Inferior parietal cortex (tissue), 1 donor: ENCODE results near the gene ZMYM3.

Experiments used
- DNase-seq: peaks from one replicate; pipeline ENCODE4 v3.0.0-alpha.2; 2016; ENCODE audit errors: extremely low spot score

The ZMYM3 gene

DNA sequence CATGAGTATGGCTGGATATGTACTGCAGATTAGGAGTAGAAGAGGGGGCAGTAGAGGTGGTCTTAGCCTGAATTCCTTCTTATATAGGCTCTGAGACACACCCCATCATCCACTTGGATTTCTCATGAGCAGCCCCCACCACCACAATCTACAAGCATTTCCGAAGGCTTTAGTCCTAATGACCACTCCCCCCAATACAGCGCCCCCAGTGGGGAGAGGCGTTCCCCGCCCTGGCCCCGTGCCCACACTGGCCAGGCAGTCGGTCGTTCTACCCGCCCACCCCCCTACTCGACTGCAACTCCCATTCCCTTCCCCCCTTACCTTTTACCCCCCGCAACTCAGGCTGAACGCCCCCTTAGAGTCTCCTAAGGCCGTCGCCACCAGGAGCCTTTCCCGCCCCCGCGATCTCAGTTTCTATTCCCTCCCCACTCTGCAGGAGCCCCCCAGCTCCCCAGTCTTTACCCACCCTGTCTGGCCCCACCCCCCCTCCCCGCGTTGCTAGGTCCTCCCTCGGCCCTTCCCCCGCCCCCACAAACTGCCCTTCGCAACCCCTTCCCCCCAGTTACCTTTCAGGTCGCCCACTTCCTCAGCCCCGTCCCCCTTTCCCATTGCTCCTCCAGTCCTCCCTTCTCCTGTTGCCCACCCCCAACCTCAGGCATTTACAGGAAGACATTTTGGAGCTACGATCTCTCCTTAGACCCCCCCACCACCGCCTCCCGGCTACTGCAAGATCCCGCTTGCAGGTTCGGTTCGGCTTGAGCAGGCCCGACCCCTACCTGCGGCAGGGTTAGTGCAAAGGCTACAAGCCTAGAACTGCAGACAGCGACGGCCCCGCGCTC, 468 bp downstream of the ZMYM3 start:
- peak; percentile 12 for DNase-seq

DNA sequence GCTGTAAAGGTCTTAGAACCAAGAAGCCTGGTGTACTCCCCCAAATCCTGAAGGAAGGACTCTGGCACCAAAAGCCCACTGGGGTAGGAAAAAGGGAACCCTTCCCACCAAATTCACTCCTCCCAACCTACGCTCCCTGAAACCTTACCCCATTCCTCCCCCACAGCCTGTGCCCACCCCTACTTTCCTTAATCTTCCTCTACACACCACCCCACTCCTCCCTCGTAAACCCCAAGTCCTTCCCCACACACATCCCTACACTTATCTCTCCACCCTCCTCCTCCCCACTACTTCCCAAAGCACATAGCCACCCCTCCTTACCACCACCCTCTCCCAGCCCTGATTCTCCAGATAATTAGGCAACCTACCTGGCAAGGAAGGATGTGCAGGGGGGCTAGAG, 1.7 kb downstream of the ZMYM3 start:
- DNase-seq = no peak

DNA sequence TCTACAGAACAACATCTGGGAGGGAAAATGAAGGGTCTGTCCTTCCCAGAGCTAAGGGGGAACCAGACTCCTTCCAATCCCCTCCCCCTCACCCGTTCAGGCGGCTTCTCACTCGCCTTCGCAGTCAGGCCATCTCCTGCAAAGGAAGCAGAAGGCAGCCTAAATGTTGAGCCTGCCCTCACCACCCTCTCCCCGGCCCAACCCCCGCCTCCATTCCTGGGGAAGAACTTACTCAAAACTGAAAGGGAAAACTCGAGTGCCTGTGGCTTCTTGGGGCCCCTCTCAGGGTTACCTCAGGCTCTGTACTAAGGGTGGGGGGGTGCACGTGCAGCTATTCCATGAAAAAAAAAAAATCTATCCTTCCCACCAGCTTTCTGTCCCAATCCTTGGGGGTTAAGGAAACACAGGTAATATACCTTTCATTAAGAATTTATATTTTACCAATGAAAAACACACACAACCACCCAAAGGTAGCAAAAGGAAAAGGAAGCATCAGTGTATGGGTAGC, 2.4 kb downstream of the ZMYM3 start:
- DNase-seq = no peak

DNA sequence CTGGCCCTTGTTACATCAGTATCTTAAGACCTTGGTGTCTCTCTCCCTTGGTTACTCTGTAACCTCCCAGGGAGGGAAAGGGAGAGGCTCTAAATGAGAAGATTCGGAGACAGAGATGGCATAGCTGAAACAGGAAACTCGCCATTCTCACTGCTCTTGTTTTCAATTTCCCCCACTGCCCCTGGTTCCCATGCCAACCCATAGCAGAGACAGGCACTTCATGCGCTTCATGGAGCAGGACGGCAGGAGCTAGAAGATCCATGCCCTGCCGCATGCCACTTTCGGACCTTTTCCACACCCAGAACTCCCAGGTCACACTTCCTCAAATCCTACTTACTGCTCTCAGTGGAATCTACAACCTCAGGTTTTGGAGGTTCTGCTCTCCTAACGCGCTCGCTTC, 3.1 kb downstream of the ZMYM3 start:
- no peak for DNase-seq

DNA sequence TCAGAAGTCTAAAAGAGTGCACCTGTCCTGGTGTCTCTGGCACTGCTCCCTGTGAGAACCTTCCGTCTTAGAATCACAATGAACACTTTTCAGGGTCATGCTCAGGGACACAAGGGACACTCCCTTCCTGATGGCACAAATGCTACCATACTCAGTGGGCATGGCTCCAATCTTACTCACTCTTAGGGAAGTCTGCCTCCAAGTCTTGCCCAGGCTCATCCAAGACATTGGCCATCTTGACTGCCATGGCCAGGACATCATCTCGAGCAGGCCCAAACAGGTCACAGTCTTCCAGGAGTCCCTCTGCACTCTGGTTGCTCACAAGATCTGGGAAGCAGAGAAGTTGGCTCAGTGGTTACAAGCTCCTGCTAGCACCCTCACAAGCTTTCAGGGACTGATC, 8.8 kb downstream of the ZMYM3 start:
- no peak for DNase-seq

DNA sequence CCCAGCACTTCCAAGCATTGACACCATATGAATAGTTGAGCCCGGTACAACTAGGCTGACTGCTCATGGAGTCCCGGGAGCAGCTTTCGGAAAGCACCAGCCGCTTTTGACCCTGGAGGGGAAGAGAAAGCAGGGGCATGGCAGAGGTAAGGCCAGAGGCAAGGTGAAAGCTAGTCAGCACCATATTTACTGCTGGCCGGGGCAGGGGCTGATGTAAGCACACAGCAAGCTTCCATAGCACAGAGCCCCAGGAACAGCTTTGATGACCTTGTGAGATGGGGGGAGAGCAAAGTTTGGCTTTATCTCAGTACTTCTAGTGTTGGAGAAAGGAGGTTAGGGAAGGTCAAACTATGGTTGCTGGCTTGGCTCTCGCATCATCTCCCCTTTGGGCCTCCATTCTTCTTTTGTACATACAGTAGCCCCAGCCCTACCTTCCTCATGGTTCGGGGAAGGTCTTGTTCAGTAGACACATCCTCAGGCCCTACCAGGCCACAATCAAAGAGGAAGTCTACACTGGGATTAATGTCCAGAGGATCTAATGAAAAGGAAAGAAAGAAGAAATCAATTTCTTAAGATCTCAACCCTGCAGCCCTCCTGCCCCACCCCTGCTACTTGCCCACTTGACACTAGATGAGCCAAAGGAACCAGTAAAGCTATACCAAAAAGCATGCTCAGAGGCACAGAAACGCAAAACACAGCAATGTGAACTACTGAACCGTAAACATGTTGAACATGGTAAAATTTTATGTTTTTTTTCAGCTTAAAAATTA, 9.4 kb downstream of the ZMYM3 start:
- DNase-seq = no peak

DNA sequence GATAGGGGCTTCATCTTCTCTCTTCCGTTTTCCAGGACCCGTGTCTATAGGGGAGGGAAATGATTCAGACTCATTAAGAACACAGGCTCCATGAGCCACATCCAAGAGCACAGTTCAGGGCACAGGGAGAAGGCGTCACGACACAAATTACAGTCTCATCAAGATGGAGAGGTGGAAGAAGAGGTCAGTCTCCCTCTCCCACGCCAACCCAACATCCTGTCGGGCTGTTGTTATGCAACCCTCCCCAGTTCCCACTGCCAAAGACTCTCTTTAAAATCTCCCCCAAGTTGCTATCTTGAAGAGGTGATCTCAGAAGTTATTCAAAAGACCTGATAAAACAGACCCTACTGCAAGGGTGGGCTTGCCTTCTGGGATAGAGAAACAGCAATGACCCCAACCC, 12.6 kb downstream of the ZMYM3 start:
- DNase-seq = no peak

DNA sequence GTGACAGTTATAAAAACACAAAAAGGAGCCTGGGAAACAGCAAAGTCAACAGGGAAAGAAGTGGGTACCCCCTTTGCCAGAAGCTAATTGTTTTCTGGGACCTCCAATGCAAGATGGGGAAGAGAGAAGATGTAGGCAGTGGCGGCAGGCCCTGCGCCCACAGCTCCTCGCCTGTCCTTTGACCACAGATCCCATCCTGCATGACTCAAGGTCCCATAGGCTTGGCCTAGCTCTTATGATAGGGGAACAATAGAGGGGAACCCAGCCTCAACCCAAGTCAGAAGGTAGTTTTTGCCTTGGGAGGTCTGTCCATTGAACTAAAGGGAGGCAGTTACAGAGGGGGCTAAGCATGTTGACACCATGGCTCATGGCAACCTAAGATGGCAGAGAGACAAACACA, 14.2 kb downstream of the ZMYM3 start:
- no peak for DNase-seq

DNA sequence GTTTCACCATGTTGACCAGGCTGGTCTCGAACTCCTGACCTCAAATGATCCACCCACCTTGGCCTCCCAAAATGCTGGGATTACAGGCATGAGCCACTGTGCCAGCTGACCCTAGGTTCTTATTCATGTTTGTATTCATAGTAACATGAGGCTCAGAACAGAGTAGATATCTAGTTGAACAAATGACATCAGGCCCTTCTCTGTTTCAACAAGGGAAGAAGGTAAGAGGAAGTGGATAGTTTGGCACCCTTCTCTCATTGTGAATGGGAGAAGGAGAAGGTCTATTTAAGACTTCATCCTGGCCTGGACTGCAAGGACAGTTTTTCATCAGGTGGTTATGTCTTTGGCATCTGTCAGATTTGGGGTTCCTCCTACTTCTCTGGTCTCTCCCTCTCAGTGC, 17.1 kb downstream of the ZMYM3 start:
- no peak for DNase-seq

DNA sequence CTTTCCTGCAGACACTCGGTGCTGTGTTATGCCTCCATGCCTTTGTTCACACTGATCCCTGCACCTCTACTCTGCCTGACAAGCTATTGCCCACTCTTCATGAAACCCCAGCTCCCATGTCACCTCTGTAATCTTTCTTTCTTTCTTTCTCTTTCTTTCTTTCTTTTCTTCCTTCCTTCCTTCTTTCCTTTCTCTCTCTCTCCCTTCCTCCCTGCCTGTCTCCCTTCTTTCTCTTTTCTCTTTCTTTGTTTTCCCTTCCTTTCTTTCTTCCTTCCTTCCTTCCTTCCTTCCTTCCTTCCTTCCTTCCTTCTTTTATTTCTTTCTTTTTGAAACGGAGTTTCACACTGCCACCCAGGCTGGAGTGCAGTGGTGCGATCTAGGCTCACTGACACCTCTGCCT, 18.5 kb downstream of the ZMYM3 start:
- DNase-seq = no peak

DNA sequence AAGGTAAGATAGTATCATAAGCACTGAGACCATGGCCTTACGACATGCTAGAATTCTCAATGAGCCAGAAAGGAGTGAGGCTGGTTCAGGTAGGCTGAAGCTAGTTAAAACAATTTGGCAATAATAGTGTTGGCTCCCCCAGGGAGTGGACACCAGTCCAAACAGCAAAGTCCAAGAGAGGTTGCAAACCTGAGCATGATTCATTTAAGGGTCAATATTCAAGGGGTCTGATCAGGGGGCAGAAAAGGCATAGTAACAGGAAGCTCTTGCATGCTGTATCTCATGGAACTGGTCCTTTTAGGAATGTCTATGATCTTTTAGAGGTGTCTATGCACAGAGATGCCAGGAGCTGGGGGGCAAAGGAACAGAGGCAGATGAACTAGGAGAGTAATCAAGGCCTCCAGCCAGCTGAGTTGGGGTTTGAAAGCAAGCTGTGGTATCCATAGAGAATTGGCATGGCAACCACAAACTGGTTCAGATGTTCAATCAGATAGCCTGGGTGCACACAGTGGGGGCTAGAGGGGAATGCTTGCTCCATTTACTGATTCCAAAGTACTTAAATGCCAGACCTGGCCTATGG, 25.8 kb downstream of the ZMYM3 start:
- DNase-seq = no peak

DNA sequence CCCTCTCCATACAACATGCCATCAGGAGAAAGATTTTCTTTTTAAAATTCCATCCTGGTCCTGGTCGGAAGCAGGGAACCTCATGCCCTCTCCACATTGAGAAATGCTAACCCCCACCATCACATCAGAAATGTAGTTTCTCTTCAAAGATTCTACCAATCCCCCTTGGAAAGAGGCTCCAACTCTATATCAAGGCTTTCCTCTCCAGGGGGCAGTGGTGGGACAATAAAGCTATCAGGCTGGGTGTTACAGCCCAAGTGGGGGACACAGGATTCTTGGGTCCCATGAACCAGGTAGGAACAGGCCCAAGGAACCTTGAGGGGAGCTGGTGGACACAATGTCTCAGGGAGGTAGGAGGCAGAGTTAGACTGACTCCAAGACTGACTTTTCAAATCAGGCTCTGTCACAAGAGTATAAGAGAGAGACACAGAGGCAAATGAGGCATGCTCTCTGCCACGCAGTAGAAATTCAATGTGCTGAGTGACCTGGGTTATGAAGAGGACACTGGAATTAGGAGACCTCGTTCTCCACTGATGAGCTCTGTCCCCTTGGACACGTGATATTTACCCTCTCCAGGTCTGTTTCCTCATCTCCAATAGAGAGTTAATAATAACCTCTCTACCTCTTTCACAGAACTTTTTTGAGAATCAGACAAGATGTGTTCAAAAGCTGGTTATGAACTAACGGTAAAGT, 26.4 kb downstream of the ZMYM3 start:
- no peak for DNase-seq

DNA sequence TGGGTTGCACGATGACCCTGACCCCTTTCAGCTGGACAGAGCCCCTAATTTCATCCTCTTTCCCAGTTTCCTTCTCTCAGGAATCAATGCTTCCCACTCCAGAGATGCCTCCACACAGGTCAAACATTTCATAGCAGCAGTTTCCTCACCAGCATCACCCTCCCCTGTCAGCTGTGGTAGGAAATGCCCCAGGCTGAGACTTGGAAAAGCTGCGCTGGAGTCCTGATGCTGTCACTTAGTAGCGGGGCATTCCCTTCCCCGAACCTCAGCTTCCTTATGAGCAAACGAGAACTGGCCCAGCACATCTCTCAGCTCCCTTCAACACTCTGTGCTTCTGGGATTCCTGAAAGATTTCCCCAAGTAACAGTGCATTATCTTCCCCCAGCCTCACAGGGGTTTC, 28.3 kb downstream of the ZMYM3 start:
- DNase-seq = no peak

DNA sequence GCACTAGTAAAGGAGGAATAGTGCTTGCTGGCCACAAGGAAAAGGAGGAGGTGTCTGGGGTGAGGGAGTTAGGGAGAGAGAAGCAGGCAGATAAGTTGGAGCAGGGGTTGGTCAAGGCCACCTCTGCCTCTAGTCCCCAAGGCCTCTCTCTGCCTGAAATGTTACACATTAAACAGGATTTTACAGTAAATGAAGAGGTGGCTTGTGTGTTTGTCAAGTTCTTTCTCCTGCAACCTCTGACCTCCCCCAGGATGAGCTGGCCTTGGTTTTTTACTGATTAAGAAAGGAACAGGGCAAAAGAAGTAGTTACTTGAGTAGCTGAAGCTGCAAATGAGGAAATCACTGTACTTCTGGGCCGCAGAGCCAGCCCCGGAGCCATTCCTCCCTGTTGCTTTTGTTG, 28.9 kb downstream of the ZMYM3 start:
- no peak for DNase-seq

DNA sequence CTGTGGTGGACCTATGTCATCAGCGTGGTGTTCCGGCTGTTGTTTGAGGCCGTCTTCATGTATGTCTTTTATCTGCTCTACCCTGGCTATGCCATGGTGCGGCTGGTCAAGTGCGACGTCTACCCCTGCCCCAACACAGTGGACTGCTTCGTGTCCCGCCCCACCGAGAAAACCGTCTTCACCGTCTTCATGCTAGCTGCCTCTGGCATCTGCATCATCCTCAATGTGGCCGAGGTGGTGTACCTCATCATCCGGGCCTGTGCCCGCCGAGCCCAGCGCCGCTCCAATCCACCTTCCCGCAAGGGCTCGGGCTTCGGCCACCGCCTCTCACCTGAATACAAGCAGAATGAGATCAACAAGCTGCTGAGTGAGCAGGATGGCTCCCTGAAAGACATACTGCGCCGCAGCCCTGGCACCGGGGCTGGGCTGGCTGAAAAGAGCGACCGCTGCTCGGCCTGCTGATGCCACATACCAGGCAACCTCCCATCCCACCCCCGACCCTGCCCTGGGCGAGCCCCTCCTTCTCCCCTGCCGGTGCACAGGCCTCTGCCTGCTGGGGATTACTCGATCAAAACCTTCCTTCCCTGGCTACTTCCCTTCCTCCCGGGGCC, 29.7 kb downstream of the ZMYM3 start:
- no peak for DNase-seq

DNA sequence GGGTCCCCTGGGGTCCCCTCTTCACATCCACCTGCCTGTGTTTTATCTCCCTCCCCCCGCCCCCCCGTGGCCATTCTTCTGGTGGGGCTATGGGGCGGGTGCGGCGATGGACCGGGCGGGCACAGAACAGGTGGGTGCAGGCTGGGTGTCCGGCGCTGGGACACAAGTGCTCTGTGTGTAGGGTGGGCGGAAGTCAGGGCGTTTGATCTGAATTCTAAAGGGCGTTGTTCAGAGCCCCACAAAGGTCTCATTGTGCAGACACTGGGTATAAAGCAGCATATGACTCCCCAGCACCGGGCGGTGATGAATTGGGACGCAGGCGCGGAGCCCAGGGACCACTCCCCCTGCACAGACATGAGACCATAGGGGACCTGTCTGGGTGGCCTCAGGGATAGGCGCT, 31.0 kb downstream of the ZMYM3 start, which contains the start of gene GJB1:
TSS of gene GJB1 (plus strand) at position 296 of the 400 bp plus-strand sequence. CDS start 484 bp downstream, outside the sequence.
- DNase-seq = peak; percentile 45

DNA sequence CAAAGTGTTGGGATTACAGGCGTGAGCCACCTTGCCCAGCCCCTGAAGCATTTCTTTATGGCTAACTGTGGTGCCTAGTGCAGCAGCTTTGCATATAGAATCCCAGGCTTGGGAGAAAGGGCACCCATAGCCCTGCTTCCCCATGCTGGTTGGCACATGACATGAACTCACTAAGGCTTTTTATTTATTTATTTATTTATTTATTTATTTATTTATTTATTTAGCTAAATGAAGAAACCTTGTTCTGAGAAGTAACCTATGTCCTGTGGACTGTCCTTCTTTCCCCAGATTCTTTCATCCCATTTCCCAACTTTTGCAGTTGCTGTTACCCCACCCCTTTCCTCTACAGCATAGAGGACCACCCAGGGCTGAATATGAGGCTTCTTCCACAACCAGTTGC, 32.8 kb downstream of the ZMYM3 start:
- no peak for DNase-seq

DNA sequence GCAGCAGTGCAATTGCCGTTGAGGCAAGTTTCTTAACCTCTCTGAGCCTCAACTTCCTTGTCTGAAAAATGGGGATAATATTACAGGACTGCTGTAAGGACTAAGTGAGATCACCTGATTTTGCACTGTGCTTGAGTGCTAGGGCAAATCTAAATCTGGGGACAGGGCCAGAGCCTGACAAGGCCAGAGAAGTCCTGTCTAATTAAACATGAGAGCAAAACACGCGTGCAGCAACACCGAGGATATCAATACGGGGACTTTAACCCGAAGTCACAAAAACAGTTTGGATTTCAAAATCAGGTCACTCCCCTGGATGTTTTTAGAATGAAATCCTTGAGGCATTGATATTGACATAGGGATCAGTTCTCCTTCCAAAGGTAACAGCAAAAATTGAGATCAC, 36.6 kb downstream of the ZMYM3 start:
- no peak for DNase-seq

DNA sequence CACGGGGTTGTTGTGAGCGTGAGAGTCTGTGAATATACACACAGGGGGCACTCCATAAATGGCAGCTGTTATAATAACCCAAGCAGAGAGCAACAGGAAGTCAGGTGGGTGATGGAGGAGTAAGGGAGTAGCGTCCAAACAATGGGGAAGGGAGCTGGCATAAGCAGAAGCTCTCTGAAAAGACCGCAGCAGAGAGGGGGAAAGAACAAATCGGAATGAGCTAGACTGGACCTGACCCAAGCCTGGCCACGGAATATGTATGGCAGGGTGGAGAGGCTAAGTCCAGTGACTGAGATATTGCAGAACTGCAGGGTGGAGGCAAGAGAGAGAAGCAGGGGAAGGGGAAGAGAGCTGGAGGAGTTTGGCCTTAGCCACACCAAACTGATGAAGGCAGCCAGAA, 37.5 kb downstream of the ZMYM3 start:
- no peak for DNase-seq

DNA sequence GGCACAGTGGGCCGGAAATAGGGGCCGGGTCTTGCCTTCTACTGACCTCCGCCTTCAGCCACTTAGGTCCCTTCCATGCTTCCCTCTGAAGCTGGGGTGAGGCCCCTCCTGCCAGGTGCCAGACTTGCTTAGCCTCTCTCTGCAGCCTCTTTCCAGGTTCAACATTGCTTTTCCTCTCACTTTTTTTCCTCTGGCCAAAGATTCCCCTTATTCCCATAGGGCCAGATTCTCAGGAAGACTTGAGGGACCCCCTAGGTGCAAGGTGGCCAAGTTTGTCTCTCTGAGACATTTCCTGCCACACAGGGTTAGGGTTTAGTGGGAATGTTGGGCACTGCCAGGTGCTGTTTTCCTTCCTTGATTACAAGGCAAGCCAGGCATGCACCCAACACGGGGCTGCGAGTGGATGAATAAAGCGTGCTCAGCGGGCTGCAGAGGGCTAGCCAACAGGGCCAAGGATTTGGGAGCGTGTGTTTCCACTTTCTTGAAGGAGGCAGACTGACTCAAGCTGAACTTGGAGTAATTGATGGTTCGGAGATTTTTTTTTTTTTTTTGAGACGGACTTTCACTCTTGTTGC, 38.5 kb downstream of the ZMYM3 start:
- no peak for DNase-seq
